Uterus (tissue), 2 donors: ENCODE results near the gene ANKRD60.

Source experiments
- POLR2A ChIP-seq, 2 donors: fragments of 450-650 bp; IDR thresholded peaks; one replicate each; pipeline ENCODE4 v1.6.1; 2016; ENCODE audit warnings: antibody characterized with exemption in 2 of 2, mild to moderate bottlenecking in 1 of 2, moderate library complexity in 1 of 2
- TF ChIP-seq, protein P1 (sequence below), 4 experiments: fragments of 200-600 bp in 2 of 4; fragments of 450-650 bp in 2 of 4; sonication (generic) in 2 of 4; IDR thresholded peaks; one replicate each; pipeline ENCODE4 v1.5.1; 2016 to 2019; ENCODE audit warnings: antibody characterized with exemption in 4 of 4, mild to moderate bottlenecking in 2 of 4, moderate library complexity in 1 of 4

DNA sequence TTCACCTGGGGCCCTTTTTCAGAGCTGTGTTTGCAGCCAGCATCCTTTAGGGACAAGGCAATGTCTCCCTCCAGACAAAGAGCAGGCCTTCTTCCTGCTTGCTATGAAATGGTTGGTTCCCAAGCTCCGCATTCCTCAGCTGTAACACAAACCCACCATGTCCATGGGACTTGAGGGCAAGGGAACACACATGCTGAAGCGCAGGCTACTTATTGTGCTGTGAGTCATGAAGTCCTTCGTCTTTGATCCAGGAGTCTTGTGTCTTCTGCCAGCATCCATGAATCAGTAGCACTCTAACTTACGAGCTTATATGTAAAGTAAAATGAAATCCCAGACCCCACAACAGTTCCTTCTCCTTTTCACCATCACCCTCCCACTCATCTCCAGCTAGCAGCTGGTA is 59.0 kb downstream of the ANKRD60 start:
- no peak for TF ChIP-seq POLR2A (IDR thresholded peaks at IDR 0.05)
- TF ChIP-seq, protein P1, sequence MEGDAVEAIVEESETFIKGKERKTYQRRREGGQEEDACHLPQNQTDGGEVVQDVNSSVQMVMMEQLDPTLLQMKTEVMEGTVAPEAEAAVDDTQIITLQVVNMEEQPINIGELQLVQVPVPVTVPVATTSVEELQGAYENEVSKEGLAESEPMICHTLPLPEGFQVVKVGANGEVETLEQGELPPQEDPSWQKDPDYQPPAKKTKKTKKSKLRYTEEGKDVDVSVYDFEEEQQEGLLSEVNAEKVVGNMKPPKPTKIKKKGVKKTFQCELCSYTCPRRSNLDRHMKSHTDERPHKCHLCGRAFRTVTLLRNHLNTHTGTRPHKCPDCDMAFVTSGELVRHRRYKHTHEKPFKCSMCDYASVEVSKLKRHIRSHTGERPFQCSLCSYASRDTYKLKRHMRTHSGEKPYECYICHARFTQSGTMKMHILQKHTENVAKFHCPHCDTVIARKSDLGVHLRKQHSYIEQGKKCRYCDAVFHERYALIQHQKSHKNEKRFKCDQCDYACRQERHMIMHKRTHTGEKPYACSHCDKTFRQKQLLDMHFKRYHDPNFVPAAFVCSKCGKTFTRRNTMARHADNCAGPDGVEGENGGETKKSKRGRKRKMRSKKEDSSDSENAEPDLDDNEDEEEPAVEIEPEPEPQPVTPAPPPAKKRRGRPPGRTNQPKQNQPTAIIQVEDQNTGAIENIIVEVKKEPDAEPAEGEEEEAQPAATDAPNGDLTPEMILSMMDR (IDR thresholded peaks at IDR 0.05), result no peak
